Kidney epithelial cell (primary cell): ENCODE results near the gene IGFN1. TPM values are rescaled to one million over a fixed set of nuclear protein-coding genes. Genes with fewer than 3 reads are reported as not detected.

Experiments
- DNase-seq: peaks from one replicate; pipeline ENCODE4 v3.0.0-alpha.2; 2010; ENCODE audit warnings: low read depth
- H3K27me3 ChIP-seq: 2 replicates; pipeline ENCODE4 v1.6.0; 2011; ENCODE audit warnings: low read length; ENCODE audit not compliant: control insufficient read depth, insufficient read depth
- H3K36me3 ChIP-seq: 2 replicates; pipeline ENCODE4 v1.5.1; 2011; ENCODE audit warnings: low read length; ENCODE audit not compliant: control insufficient read depth, insufficient read depth
- H3K4me3 ChIP-seq: 2 replicates; pipeline ENCODE4 v1.5.1; 2011; ENCODE audit warnings: low read depth, mild to moderate bottlenecking, control low read depth, low read length
- total RNA-seq: library from RNA; depleted of rRNA; stranded (reverse); fragments of >200 nt; gene quantifications from 2 replicates; pipeline ENCODE4 v1.2.3, GENCODE V29; 2015
- TF ChIP-seq, protein P1 (sequence below): IDR thresholded peaks from 2 replicates; pipeline ENCODE4 v1.5.1; 2011; ENCODE audit warnings: mild to moderate bottlenecking, moderate library complexity, low read length, control low read depth, inconsistent platforms; ENCODE audit not compliant: insufficient read depth, poor library complexity, severe bottlenecking

The IGFN1 gene
- total RNA-seq, 1 donor from 2014 or later, result 0.54 TPM

DNA sequence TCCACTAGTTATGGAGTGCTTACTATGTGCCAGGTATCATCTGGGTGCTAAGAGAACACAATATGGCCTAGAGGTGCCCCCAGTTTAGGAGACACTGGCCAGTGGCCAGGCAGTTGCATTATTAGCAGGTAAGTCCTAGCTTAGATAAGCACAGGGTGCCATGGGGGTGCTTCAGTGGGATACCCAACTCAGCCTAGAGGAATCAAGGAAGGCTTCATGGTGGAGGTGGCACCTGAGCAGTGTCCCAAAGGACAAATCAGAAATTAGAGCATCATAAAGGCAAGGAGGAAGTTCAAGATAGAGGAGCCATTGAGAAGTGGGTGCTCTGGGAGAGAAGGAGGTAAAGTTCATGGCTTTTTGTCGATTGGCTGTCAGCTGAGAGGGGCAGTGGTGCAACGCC is 60.8 kb downstream of the IGFN1 start:
- Histone ChIP-seq H3K27me3 (no peaks in the 10 kb centered on the region), H3K4me3 (no peak overlapping the region), H3K36me3 (no peaks in the 10 kb centered on the region)
- no peak for DNase-seq
- TF ChIP-seq, protein P1, sequence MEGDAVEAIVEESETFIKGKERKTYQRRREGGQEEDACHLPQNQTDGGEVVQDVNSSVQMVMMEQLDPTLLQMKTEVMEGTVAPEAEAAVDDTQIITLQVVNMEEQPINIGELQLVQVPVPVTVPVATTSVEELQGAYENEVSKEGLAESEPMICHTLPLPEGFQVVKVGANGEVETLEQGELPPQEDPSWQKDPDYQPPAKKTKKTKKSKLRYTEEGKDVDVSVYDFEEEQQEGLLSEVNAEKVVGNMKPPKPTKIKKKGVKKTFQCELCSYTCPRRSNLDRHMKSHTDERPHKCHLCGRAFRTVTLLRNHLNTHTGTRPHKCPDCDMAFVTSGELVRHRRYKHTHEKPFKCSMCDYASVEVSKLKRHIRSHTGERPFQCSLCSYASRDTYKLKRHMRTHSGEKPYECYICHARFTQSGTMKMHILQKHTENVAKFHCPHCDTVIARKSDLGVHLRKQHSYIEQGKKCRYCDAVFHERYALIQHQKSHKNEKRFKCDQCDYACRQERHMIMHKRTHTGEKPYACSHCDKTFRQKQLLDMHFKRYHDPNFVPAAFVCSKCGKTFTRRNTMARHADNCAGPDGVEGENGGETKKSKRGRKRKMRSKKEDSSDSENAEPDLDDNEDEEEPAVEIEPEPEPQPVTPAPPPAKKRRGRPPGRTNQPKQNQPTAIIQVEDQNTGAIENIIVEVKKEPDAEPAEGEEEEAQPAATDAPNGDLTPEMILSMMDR, result no peak

GRCh38 chr1:201251851-201252430 is 61.3 kb downstream of the IGFN1 start:
- H3K4me3 ChIP-seq, result no peak overlapping the region
- H3K27me3 ChIP-seq, result no peaks in the 10 kb centered on the region
- no peaks in the 10 kb centered on the region for H3K36me3 ChIP-seq
- no peak for DNase-seq
- TF ChIP-seq, protein P1, result no peak

DNA sequence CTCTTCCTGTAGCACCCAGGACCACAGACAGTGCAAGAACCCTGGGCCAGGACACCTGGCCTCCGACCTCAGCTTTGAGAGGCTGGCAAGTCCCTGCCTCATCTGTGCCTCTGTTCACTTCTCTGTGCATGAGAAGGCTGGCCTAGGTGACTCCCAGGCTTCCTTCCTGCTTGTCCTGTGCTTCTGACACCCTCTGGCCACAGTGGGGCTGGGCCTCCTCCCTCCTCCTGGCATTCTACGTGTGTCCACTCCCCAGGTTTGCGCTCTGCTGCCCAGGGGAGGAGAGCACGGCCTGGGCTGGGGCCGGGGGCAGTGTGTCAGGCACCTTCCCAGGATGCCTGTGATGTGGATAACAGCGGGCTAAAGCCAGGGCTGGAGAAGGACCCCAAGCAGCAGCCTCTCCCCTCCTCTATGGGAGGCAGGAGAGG is 62.3 kb downstream of the IGFN1 start:
- TF ChIP-seq, protein P1, result no peak
- Histone ChIP-seq H3K4me3 (no peak overlapping the region), H3K27me3 (no peaks in the 10 kb centered on the region), H3K36me3 (no peaks in the 10 kb centered on the region)
- DNase-seq, result no peak

DNA sequence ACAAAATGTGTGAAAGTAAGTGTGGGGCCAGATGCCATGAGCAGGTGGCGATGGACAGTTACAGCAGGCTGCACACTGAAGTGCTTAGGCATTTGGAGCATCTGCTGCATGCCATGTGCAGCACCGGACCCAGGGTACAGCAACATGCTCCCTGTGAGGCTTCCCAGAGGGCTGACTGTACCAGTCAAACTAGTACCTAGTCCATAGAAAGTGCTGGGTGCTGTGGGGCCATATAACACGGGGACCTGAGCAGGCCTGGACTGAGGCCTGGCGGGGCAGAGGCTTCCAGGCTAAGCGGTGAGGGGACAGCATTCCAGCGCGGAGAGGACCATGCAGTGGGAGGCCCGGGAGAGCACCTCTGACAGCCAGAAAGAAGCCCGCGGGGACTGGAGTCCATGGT is 62.8 kb downstream of the IGFN1 start:
- no peak overlapping the region for H3K4me3 ChIP-seq
- TF ChIP-seq, protein P1, result no peak
- DNase-seq, result no peak
- H3K36me3 ChIP-seq, result no peaks in the 10 kb centered on the region
- no peaks in the 10 kb centered on the region for H3K27me3 ChIP-seq

GRCh38 chr1:201253906-201254624 is 63.4 kb downstream of the IGFN1 start:
- DNase-seq, result no peak
- Histone ChIP-seq H3K27me3 (no peaks in the 10 kb centered on the region), H3K4me3 (no peak overlapping the region), H3K36me3 (no peaks in the 10 kb centered on the region)
- TF ChIP-seq, protein P1, result no peak
